ENCODE results near the gene LBH. TPM values are rescaled to one million over a fixed set of nuclear protein-coding genes. Genes with fewer than 3 reads are reported as not detected.

LBH gene
- total and polyA plus RNA-seq, 2 of the 13 experiments (the other 11 are each of a cell fraction or from before 2014, with no cell fraction given), result 0.09 to 0.25 TPM

DNA sequence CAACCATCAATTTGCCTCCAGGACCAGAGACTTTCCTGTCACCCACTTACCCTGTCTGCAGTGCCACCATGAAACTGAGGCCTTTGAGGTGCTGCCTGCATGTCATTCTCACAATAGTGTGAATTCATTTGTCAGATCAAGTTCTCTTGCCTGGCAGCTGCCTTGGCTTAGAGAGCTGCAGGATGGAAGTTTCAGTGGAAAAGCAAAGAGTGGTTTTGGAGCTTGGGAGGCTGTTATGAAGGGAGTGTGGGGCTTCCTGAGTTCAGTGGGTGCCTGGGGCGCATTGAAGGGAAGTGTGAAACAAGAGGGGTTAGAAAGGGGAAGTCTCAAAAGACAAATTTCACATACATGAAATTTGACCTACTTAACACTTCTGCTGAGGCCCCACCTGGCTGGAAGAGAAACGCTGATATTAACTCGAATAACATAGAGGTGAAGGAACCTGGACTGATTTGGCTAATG, 7.9 kb upstream of the LBH start:
- DNase-seq (ENCODE audit: low spot score) (no peak), ATAC-seq (no peak), FAIRE-seq (no peak)
- Histone ChIP-seq H3K4me2 (ENCODE audit: low read depth, low read length) (no peak overlapping the region), H3K4me3 (replicated peaks in 1 of 3; ENCODE audit: insufficient read depth in 1 of 3, low read depth in 2 of 3, low read length in 3 of 3) (no peak overlapping the region), H3K9ac (ENCODE audit: insufficient read depth, low read depth, low read length) (no peak overlapping the region), H2AFZ (ENCODE audit: low read length) (no peak overlapping the region), H3K4me1 (ENCODE audit: insufficient read depth, low read length) (no peaks in the 10 kb centered on the region), H3K36me3 (replicated peaks in 1 of 2; ENCODE audit: control insufficient read depth in 1 of 2, insufficient read depth in 2 of 2, low read length in 2 of 2) (no peaks in the 10 kb centered on the region), H3K9me3 (ENCODE audit: low read length) (no peaks in the 10 kb centered on the region), H3K27ac (ENCODE audit: extremely low read length, insufficient read depth, low read length) (no peak overlapping the region), H3K27me3 (ENCODE audit: control insufficient read depth in 1 of 2, insufficient read depth in 2 of 2, low read length in 2 of 2) (peaks cover 3 to 65% of the 10 kb centered on the region in 2 experiments; a peak in 4 of 5 replicates), H4K20me1 (ENCODE audit: insufficient read depth, low read length) (no peaks in the 10 kb centered on the region), H3K79me2 (ENCODE audit: insufficient read depth, low read length) (no peaks in the 10 kb centered on the region)
- 0% methylated on average over 3 of the region's 3 CpGs for WGBS (ENCODE audit: low lambda C conversion rate)
- ChIA-PET POLR2A (no interaction called here), CTCF (ENCODE audit: low intra/inter-chr PET ratio, low total read pairs) (no interaction called here)
- no peak for TF ChIP-seq ZBTB38 (CRISPR knock-in tag; IDR thresholded peaks at IDR 0.05)
- TF ChIP-seq, protein P1, sequence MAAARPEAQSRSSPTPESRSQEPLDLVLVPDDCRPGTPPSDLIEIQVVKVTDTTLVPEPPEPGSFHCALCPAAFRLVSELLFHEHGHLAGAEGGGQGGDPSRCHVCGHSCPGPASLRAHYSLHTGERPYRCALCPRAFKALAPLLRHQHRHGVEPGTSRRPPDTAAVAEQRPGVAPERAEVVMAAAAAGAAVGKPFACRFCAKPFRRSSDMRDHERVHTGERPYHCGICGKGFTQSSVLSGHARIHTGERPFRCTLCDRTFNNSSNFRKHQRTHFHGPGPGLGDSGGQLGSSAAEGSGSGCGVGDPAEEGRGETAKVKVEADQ (CRISPR knock-in tag; IDR thresholded peaks at IDR 0.05; ENCODE audit: borderline replicate concordance), result no peak
- no peak for TF ChIP-seq ZSCAN12 (CRISPR knock-in tag; IDR thresholded peaks at IDR 0.05)
- no peak for TF ChIP-seq ZZZ3 (CRISPR knock-in tag; IDR thresholded peaks at IDR 0.05; ENCODE audit: borderline replicate concordance)
- TF ChIP-seq NCOA2 (CRISPR knock-in tag; IDR thresholded peaks at IDR 0.05), result no peak
- no peak for TF ChIP-seq SIX4 (CRISPR knock-in tag; IDR thresholded peaks at IDR 0.05)
- TF ChIP-seq ZSCAN9 (CRISPR knock-in tag; IDR thresholded peaks at IDR 0.05; ENCODE audit: borderline replicate concordance), result no peak
- no peak for TF ChIP-seq RFX1 (IDR thresholded peaks at IDR 0.05)
- no peak for TF ChIP-seq ZFP82 (CRISPR knock-in tag; IDR thresholded peaks at IDR 0.05; ENCODE audit: borderline replicate concordance)
- no peak for TF ChIP-seq SCMH1 (CRISPR knock-in tag; IDR thresholded peaks at IDR 0.05; ENCODE audit: borderline replicate concordance)
- TF ChIP-seq SRSF9 (IDR thresholded peaks at IDR 0.05; ENCODE audit: borderline replicate concordance, insufficient read depth, low read depth, low read length, poor library complexity, severe bottlenecking), result no peak
- no peak for TF ChIP-seq ZNF430 (CRISPR knock-in tag; IDR thresholded peaks at IDR 0.05)
- TF ChIP-seq NR1H2 (CRISPR knock-in tag; IDR thresholded peaks at IDR 0.05; ENCODE audit: borderline replicate concordance, low read depth), result no peak
- no peak for TF ChIP-seq KDM6A (CRISPR knock-in tag; IDR thresholded peaks at IDR 0.05; ENCODE audit: low read depth)
- TF ChIP-seq, protein P2, sequence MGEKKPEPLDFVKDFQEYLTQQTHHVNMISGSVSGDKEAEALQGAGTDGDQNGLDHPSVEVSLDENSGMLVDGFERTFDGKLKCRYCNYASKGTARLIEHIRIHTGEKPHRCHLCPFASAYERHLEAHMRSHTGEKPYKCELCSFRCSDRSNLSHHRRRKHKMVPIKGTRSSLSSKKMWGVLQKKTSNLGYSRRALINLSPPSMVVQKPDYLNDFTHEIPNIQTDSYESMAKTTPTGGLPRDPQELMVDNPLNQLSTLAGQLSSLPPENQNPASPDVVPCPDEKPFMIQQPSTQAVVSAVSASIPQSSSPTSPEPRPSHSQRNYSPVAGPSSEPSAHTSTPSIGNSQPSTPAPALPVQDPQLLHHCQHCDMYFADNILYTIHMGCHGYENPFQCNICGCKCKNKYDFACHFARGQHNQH (CRISPR knock-in tag; IDR thresholded peaks at IDR 0.05), result no peak
- TF ChIP-seq FOXK1 (CRISPR knock-in tag; IDR thresholded peaks at IDR 0.05; ENCODE audit: borderline replicate concordance, low read depth), result no peak
- no peak for TF ChIP-seq ZNF24 (IDR thresholded peaks at IDR 0.05)
- TF ChIP-seq ZNF230 (CRISPR knock-in tag; IDR thresholded peaks at IDR 0.05), result no peak
- no peak for TF ChIP-seq ZNF234 (CRISPR knock-in tag; conservative IDR thresholded peaks at IDR 0.05)
- intact Hi-C loops (cut with micrococcal nuclease; ENCODE audit: unreplicated experiment), result no loop called here
- no TSS peak for BruUV-seq (replicated peaks)
- in situ Hi-C loops (cut with HindIII; ENCODE audit: extremely low pct_ligation_motif_present, low pct_unique_long_range_greater_than_20kb), result loop anchor here (25.0 kb wide), 2 partner anchors 939 to 1114 kb away; no protein-coding TSS in a partner anchor
